HG03342 (cell line): Measurements from ENCODE around the gene DAAM1.

Experiments
- ATAC-seq: cut with Tn5 transposase; IDR thresholded peaks from one replicate; pipeline ENCODE4 v1.9.1; 2021; ENCODE audit warnings: mild to moderate bottlenecking, moderate library complexity; ENCODE audit not compliant: unreplicated experiment

Gene DAAM1

DNA sequence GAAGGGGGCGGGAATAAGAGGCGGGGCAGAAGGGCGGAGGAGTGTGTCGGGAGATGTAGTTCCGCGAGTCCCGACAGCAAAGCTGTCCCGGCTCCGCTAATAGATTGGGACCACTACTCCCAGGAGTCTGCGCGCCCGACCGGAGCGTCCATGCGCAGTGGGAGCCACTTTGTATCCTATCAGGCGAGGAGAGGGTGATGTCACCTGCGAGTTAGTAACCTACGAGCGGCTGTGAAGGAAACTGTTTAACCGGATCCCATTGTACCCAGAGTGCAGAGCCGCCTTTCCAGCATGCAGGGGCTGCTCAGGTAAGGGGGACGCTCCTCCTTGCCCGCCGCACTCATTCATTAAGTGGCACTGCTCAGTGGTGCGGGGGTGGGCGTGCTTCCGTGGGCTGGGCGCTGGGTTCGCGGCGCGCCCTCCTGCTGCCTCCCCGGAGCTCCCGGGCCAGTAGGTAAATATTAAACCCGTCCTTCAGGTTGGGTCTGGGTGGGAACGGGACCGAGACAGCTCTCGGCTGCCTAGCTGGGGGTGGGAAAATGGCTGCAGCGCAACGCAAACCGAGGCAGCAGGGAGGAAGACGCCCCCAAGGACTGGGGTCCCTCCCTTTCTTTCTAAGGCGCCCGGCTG lies at the start of gene DAAM1:
Gene DAAM1, plus strand, starts transcription at position 207 of the 630 bp plus-strand sequence. CDS start 74,811 bp downstream, outside the sequence.
- ATAC-seq, result peak; percentile 77

DNA sequence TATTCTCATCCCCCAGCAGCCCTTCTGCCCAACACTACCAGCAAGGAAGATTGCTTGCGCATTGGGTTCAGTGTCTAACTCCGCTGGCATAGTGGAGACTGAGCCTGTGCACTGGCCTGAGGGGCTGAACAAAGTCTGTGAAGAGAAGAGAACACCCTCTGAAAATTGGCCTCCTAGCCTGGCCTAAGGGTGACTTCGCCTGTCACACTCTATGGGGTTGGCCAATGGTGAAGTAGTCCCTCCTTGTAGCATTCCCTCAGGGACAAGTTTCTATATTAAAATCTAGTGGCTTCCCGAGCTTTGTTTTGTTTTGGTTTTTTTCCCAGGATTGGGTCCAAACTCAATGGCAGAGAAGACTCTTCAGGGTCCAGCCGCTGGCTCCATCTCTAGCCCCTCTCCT lies 49.1 kb upstream of the DAAM1 start:
- ATAC-seq, result no peak

DNA sequence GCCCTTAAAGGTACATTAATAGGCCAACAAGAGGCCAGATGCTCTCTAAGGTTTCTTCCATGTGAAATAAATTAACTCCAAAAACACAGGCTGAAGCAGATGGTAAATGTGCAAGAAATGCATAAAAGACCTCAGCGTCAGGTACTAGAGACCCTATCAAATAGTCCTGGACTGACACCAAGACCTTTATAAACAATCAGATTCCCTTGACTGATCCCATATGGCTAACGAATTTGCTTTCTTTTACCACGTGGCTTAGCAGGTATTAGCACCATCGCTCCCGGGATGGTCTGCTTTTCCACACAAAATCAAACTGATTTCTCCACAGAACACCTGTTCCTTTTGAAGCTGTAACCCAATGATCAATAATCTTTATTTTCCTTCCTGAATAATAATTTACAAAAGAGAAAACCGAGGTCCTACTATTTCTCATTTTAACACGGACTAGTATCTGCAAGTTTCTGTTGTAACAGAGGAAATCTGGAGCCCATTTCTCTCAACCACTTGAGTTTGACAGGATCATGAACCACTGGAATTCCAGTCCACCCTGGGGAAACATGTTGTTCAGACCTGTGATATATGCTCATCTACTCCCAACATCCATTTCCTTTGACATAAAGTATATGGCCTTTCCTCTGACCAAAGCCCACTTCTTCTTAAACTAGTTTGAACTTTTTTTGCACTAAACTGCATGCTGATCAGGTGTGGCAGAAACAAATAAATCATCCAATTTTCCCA lies 48.2 kb upstream of the DAAM1 start:
- ATAC-seq, result no peak

DNA sequence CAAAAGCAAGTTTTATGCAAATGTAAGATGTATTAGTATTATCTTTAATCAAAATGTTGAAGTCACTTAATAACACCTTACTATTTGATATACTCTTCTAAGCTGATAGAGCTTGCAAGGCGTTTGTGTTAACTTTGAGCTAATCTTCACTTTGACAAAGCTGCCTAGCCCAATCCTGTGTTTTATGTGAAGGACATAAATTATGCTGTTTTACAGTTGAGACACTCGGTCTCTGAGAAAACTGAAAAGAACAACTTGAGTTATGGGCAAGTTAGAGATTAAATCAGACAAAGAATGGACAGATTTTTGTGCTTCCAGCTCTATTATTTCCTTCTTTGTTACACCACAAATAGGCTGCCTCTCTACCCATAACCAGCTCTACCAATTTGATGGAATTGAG lies 42.0 kb upstream of the DAAM1 start:
- ATAC-seq, result no peak

DNA sequence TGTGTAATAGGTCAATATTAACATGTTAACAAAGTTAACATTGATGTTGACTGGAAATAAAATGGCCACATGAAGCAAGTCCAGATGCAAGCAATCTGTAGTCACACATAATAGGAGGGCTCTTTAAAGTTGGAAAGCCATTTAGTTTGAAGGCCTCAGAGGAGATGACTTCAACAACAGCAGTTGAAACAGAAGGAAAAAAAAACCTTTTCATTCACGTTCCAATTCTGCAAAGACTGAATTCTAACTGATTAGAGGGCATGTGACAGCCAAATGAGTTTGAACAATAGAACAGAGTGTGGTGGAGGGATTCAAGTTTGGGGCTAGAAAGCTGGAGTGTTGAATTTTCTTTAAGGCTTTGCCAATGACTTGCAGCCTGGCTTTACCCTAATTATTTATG lies 41.5 kb upstream of the DAAM1 start:
- no peak for ATAC-seq

DNA sequence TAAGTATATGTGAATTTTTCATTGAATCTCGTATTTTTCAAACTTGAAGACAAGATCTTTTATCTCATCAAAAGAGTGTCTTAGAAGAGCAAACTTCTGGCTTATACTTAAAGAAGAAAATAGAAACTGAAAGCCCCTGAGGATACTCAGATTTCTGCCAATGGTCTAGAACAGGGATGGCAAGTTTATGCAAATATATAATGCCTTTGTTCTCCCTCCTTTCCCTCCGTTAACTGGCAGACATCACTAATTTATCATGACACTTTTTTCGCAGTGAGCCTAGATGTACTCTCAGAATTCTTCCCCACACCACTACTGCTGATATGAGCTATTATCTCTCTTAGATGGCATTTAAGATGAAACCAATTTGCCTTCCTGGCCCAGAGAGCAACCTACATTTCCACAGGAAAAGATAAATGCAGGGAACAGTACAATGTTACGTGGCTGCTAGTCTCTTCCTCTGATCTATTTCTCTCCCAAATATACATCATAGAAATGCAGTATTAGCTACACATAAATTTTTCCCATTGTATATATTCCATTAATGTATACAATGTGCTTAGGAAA lies 40.0 kb upstream of the DAAM1 start:
- ATAC-seq, result peak; percentile 64

DNA sequence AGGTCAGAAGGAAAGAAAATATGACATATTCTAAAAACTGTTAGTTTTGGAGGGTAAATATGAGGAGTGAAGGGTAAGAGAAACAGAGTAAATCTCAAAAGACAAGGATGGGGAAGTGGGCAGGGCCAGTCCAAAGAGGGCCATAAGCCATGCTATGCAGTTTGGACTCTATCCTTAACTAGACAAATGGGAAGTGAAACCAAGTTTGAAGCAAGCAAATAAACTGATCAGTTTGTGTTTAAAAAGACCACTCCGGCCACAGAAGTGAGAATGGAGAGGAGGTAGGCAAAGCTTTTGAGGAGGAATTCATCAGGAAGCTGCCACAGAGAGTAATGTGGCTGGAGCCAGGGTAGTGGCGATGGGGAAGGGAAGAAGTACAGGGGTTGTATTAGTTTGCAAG lies 37.5 kb upstream of the DAAM1 start:
- ATAC-seq, result peak; percentile 85

DNA sequence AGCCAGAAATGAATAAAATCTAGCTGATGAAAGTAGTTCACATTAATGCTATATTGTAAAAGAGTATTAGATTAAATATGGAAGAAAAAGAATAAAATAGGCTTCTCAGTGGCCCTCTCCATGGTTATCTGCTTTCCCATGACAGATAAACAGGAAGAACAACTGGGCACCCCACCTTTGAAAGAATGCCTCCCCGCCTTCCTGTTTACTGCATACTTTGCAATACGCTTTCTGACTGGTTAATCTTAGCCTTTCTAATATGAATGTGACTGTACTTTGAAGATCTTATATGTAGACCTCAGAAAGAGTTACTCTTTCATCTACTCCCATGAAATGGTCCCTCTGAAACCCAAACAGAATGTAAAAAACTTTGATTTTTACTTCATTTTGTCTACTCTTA lies 34.1 kb upstream of the DAAM1 start:
- ATAC-seq, result no peak

DNA sequence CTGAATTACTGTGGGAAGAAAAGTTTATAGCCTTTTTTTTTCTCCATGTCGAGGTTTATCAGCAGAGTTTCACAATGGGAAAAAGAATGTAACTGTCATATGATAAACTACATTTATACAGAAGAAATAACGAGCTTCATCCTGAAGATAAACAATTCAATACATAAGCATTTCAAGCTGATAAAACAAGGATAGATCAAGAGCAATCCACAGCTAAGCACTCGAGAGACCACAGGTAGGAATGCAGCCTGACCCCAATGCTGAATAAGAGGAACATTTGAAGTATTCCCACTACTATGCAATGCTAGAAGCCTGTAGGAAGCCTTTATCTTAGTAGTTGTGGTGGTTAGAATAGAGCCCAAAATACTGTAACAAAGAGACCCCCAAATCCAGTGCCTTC lies 32.6 kb upstream of the DAAM1 start:
- ATAC-seq, result no peak

DNA sequence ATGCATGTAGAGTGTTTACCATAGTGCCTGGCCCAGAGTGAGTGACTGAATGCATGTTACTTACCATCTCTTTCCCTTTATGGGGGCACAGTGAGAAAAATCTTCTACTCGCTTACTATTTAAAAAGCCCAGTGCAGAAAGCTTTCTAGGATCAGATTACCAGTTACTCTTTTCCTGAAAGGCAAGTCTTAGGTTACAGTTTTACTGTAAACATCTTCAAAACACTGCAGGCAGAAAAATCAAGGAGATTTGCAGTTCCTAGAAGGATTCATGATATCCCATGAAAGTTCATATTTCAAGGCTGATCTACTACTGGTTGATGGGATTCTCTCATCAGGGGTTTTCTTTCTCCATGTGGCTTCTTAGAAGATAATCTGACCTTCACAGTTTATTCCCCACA lies 29.3 kb upstream of the DAAM1 start:
- no peak for ATAC-seq

DNA sequence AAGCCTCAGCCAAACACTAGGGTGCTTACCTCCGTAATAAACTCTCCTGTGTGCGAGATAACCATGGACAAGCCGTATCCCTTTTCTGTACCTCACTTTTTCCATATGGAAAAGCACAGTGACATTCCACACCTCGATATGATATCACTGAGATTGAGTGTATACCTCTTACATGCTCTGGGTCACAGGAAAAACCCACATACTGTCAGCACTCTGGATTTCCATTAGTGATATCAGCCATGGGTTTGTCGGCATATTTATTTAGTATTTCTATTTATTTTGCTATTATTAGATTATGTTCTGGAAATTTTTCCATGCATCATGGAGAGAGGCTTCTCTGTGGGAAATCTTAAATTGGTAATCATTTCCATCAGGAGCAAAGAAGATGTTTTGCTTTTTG lies 28.0 kb upstream of the DAAM1 start:
- ATAC-seq, result no peak

DNA sequence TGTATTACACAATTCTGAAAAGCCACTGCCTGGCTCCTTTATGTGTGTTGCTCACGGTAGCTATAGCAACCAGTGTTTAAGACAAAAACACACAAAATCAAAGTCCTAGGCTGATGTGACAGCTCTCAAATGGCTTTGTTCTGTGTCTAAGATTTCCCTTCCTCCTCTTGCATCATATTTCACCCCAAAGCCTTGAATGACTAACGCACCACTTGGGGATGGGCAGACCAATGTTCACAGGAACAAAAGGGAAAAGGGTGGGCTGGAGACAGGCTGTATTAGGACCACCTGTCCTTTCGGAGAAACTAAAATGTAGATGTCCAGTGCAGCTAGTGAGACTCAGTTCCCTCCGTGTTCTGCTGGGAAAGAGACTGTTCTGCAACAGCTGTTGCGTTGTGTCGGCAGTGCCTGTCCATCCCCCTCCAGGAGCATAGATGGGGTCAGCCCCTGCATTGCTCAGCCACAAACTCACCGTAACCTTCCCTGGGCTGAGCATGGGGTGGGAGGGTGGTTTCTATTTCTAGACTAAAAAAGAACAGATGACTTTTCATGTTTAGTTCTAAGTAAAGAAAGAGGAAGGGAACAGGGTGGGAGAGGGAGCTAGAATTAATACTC lies 26.8 kb upstream of the DAAM1 start:
- ATAC-seq, result peak; percentile 52

DNA sequence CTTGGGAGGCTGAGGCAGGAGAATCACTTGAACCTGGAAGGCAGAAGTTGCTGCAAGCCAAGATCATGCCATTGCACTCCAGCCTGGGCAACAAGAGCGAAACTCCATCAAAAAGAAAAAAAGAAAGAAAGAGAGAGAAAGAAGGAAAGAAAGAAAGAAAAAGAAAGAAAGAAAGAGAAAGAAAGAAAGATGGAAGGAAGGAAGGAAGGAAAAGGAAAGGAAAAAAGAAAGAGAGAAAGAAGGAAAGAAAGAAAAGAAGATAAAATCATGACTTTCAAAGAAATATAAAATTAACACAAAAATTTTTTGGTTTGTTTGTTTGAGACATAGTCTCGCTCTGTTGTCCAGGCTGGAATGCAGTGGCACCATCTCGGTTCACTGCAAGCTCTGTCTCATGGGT lies 22.2 kb upstream of the DAAM1 start:
- ATAC-seq, result no peak

DNA sequence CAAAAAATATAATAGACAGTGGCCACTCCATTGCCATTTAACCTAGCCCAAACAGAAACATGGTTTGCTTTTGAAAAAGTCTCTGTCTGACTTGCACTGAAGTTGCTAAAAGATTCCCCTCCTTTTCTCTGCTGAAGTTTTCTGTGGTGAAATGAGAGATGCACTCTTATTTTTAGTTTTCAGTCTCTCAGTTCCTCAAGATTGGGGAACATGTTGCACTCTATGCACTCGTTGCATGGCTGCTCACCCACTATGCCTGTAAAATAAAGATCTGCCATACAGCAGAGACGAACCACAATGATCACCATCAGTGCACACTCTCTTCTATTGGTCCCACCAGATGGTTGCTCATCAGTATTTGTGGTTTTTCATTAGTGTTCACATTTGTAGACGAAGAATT lies 13.1 kb upstream of the DAAM1 start:
- peak; percentile 96 for ATAC-seq

DNA sequence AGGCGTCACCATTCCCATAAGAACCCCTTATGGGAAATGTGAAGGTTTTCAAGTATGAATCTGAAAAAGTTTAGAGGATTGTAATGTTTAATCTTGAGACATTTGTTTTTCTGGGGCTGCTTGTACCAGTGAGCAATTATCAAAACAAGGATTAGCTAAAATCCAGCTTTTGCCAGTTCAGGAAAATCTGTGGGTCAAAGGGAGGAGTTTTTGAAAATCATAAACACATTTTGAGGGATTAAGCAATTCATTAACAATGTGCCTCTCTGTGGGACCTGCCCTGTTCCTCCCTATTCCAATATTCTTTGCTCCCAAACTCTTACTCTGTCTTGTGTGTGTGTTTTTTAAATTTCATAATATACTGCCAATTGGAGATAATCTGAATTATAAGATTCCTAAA lies 11.7 kb upstream of the DAAM1 start:
- no peak for ATAC-seq

DNA sequence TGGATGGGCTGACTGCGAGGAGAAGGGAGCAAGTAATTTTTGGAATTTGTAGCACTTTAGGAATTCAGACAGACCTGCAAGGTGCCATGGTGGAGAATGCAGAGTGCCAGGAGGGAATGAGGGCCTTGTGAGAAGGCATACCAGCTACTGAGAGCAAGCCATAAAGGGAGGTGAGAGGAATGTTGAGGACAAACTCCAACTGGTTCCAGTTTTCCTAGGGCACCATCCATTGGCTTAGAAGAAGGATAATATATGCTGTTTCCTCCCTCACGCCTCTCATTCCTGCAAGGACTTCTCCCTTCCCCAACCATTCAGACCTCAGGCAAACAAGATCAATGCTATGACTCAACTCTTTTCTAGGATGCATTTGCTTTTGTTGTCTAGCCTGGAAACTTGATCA lies 11.2 kb upstream of the DAAM1 start:
- ATAC-seq, result no peak

DNA sequence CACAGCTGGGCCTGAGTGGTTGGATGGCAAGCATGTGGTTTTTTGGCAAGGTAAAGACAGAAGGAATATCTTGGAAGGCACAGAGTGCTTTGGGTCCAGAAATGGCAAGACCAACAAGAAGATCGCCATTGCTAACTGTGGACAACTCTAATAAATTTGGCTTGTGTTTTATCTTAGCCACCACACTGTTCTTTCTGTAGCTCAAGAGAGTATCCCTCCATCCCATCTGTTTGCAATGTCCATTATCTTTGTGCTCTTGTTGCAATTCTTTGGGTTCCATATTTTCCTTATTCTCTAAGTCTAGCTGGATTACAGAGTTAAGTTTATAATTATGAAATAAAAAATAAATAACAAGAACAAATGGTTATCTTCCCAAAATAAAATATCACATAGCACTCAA lies 6.7 kb upstream of the DAAM1 start:
- no peak for ATAC-seq

DNA sequence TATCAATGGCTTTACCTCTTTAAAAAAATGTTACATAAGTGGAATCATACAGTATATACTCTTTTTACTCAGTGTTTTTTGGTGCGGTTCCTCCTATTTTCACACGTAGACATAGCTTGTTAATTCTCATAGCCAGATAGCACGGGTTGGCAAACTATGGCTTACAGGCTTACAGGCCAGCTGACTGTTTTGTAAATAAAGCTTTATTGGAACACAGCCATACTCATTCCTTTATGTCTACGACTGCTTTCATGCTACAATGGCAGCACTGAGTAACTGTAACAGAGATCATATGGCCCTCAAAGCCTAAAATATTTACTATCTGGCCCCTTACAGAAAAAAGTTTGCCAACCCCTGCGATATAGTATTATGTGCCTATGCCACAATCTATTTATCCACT lies 5.8 kb upstream of the DAAM1 start:
- ATAC-seq, result no peak

DNA sequence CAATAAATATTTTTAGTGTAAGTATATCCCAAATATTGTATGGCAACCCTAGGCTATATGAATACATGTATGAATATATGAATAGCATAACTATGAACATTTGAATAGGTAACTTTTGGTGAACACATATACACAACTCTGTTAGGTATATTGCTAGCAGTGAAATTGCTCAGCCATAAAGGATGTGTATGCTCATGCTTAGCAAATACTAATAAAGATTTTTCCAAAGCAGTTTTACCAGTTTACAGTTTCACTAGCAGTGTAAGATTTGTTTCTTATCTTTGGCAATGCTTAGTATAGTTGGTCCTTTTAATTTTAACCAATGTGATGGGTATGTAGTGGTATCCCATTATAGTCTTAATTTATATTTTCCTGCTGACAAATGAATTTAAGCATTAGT lies 5.3 kb upstream of the DAAM1 start:
- ATAC-seq, result no peak

DNA sequence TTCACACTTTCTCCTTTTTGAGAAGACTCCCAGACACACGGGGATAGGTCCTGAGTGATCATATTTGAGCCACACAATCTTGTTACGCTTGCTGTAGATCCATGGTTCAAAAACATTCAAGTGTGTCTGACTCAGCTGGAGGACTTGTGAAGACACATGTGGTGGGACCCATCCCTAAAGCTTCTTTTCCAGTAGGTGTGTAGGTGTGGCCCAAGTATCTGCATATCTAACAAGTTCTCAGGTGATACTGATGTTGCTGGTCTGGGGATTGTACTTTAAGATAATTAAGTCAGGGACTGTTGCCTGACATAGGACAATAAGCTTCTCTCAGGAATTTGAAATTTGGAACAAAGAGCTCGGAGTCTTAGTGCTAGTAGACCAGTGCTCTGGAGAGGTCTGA lies 4.1 kb upstream of the DAAM1 start:
- no peak for ATAC-seq

DNA sequence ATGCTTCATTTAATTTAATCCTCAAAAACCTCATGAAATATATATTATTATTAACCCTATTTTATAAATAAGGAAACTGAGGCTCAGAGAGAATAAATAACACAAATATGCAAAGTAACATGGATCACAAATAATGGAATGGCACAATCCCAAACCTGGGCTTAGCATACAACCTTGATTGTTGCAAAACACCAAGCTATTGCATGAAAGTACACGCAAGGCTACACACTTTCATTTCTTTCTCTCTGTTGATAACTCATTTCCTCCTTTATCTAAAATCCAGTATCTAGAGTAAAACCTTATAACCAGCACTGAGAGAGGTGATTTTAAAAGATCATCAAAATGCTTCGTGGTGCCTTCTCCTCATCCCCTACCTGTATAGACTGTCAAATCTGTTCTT lies 2.8 kb upstream of the DAAM1 start:
- ATAC-seq, result no peak

DNA sequence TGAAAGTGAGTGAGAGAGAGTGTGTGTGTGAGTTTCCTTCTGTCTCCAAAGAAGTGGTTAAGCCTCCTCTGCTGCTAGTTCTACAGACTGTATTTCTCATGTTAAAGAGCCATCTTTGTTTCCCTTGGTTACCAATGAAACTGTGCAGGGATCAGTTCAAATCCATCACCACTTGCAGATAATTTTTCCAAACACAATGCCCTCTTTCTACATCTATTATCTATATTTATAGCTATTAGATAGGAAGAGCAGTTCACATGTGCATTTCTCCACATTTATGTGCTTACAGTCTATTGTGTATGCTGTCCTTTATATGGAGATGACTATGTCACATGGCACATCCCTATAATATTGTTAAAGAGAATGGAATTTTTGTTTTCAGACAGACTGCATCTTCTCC lies 2.2 kb upstream of the DAAM1 start:
- ATAC-seq, result no peak
